Measurements from ENCODE around the gene RAPGEF1. TPM values are rescaled to one million over a fixed set of nuclear protein-coding genes. Genes with fewer than 3 reads are reported as not detected.

RAPGEF1 gene
- total RNA-seq, 1 donor from 2014 or later = 73.1 TPM

GRCh38 chr9:131723632-131724031 is 16.2 kb downstream of the RAPGEF1 start:
- Mint-ChIP-seq H3K9me3 (ENCODE audit: low read depth) (no peaks in the 10 kb centered on the region), H3K4me1 (ENCODE audit: low read depth) (peaks cover 30% of the 10 kb centered on the region), H3K4me3 (ENCODE audit: unreplicated experiment) (no peak overlapping the region), H3K27ac (ENCODE audit: unreplicated experiment) (no peak overlapping the region), H3K36me3 (ENCODE audit: low read depth) (peaks cover 2% of the 10 kb centered on the region), H3K27me3 (ENCODE audit: low read depth) (no peaks in the 10 kb centered on the region)
- no peak for DNase-seq (ENCODE audit: low spot score)
- TF ChIP-seq CTCF (IDR thresholded peaks at IDR 0.05) = no peak

- H3K4me3 Mint-ChIP-seq (ENCODE audit: unreplicated experiment) = no peak overlapping the region
- H3K36me3 Mint-ChIP-seq (ENCODE audit: low read depth) = peaks cover 2% of the 10 kb centered on the region
These were observed 17.6 kb downstream of the RAPGEF1 start for GRCh38 chr9:131722255-131722654.

GRCh38 chr9:131721076-131721475 is 18.8 kb downstream of the RAPGEF1 start:
- no peak for TF ChIP-seq CTCF (IDR thresholded peaks at IDR 0.05)
- no peak overlapping the region for H3K27ac Mint-ChIP-seq (ENCODE audit: unreplicated experiment)
- no peaks in the 10 kb centered on the region for H3K9me3 Mint-ChIP-seq (ENCODE audit: low read depth)
- no peak for DNase-seq (ENCODE audit: low spot score)
- no peak overlapping the region for H3K4me3 Mint-ChIP-seq (ENCODE audit: unreplicated experiment)
- peaks cover 13% of the 10 kb centered on the region for H3K4me1 Mint-ChIP-seq (ENCODE audit: low read depth)
- no peaks in the 10 kb centered on the region for H3K27me3 Mint-ChIP-seq (ENCODE audit: low read depth)
- peaks cover 2% of the 10 kb centered on the region for H3K36me3 Mint-ChIP-seq (ENCODE audit: low read depth)

More at GRCh38 chr9:131722255-131722654, 17.6 kb downstream of the RAPGEF1 start:
- DNase-seq (ENCODE audit: low spot score) = no peak
- no peaks in the 10 kb centered on the region for H3K27me3 Mint-ChIP-seq (ENCODE audit: low read depth)
- peaks cover 19% of the 10 kb centered on the region for H3K4me1 Mint-ChIP-seq (ENCODE audit: low read depth)
- H3K9me3 Mint-ChIP-seq (ENCODE audit: low read depth) = no peaks in the 10 kb centered on the region
- TF ChIP-seq CTCF (IDR thresholded peaks at IDR 0.05) = no peak
- no peak overlapping the region for H3K27ac Mint-ChIP-seq (ENCODE audit: unreplicated experiment)

GRCh38 chr9:131720330-131720729 is 19.5 kb downstream of the RAPGEF1 start:
- TF ChIP-seq CTCF (IDR thresholded peaks at IDR 0.05) = no peak
- no peaks in the 10 kb centered on the region for H3K9me3 Mint-ChIP-seq (ENCODE audit: low read depth)
- H3K27me3 Mint-ChIP-seq (ENCODE audit: low read depth) = no peaks in the 10 kb centered on the region
- peaks cover 13% of the 10 kb centered on the region for H3K4me1 Mint-ChIP-seq (ENCODE audit: low read depth)
- H3K36me3 Mint-ChIP-seq (ENCODE audit: low read depth) = peaks cover 2% of the 10 kb centered on the region
- H3K4me3 Mint-ChIP-seq (ENCODE audit: unreplicated experiment) = no peak overlapping the region
- no peak overlapping the region for H3K27ac Mint-ChIP-seq (ENCODE audit: unreplicated experiment)
- DNase-seq (ENCODE audit: low spot score) = no peak

GRCh38 chr9:131719262-131719908 is 20.5 kb downstream of the RAPGEF1 start:
- Mint-ChIP-seq H3K36me3 (ENCODE audit: low read depth) (peaks cover 2% of the 10 kb centered on the region), H3K9me3 (ENCODE audit: low read depth) (no peaks in the 10 kb centered on the region), H3K27me3 (ENCODE audit: low read depth) (no peaks in the 10 kb centered on the region), H3K4me1 (ENCODE audit: low read depth) (peaks cover 22% of the 10 kb centered on the region), H3K27ac (ENCODE audit: unreplicated experiment) (no peak overlapping the region), H3K4me3 (ENCODE audit: unreplicated experiment) (no peak overlapping the region)
- no peak for TF ChIP-seq CTCF (IDR thresholded peaks at IDR 0.05)
- DNase-seq (ENCODE audit: low spot score) = no peak

Measured in chondrocyte (in vitro differentiated cells).